SK-N-SH treated with all-trans-retinoic acid at 6 μM for 48 hours (cell line): ENCODE measurements around the gene SOX5.

Source experiments
- ATAC-seq: fragments of 200-7000 bp; cut with Tn5 transposase; 3 replicates; pipeline ENCODE4 v1.9.1; 2020; ENCODE audit warnings: mild to moderate bottlenecking, moderate library complexity
- ARNTL ChIP-seq: fragments of 450-650 bp; formaldehyde crosslinking; IDR thresholded peaks from 2 replicates; pipeline ENCODE4 v1.5.0; 2020; ENCODE audit warnings: low read depth, mild to moderate bottlenecking, moderate library complexity, borderline replicate concordance
- BACH2 ChIP-seq: fragments of 250-450 bp; sonication (Bioruptor Pico); IDR thresholded peaks from 2 replicates; pipeline ENCODE4 v1.9.0; 2021; ENCODE audit warnings: mild to moderate bottlenecking, borderline replicate concordance
- CSDC2 ChIP-seq: fragments of 250-450 bp; sonication (Bioruptor Pico); IDR thresholded peaks from 2 replicates; pipeline ENCODE4 v1.5.0; 2020; ENCODE audit warnings: mild to moderate bottlenecking, moderate library complexity
- CSRNP3 ChIP-seq: fragments of 250-450 bp; sonication (Bioruptor Pico); IDR thresholded peaks from 2 replicates; pipeline ENCODE4 v1.5.1; 2021; ENCODE audit warnings: mild to moderate bottlenecking, moderate library complexity
- ESRRG ChIP-seq: fragments of 250-450 bp; sonication (Bioruptor Pico); IDR thresholded peaks from 2 replicates; pipeline ENCODE4 v1.6.1; 2021; ENCODE audit warnings: mild to moderate bottlenecking
- GLIS3 ChIP-seq: fragments of 250-450 bp; sonication (Bioruptor Pico); IDR thresholded peaks from 2 replicates; pipeline ENCODE4 v1.5.0; 2020; ENCODE audit warnings: mild to moderate bottlenecking, moderate library complexity
- ISL1 ChIP-seq: fragments of 250-450 bp; sonication (Bioruptor Pico); IDR thresholded peaks from 2 replicates; pipeline ENCODE4 v2.1.2; 2022; ENCODE audit warnings: mild to moderate bottlenecking, moderate library complexity
- OSR1 ChIP-seq: fragments of 250-450 bp; sonication (Bioruptor Pico); IDR thresholded peaks from 2 replicates; pipeline ENCODE4 v1.8.0; 2022; ENCODE audit warnings: moderate library complexity, mild to moderate bottlenecking, inconsistent platforms
- PPARA ChIP-seq: fragments of 250-450 bp; sonication (Bioruptor Pico); IDR thresholded peaks from 2 replicates; pipeline ENCODE4 v1.5.0; 2020; ENCODE audit warnings: mild to moderate bottlenecking, borderline replicate concordance
- SNAI2 ChIP-seq: fragments of 250-450 bp; sonication (Bioruptor Pico); IDR thresholded peaks from 2 replicates; pipeline ENCODE4 v1.5.0; 2020; ENCODE audit warnings: mild to moderate bottlenecking, moderate library complexity
- TCF4 ChIP-seq: fragments of 250-450 bp; sonication (Bioruptor Pico); IDR thresholded peaks from 2 replicates; pipeline ENCODE4 v1.8.0; 2021; ENCODE audit warnings: mild to moderate bottlenecking, moderate library complexity, borderline replicate concordance
- TOX ChIP-seq: fragments of 250-450 bp; sonication (Bioruptor Pico); IDR thresholded peaks from 2 replicates; pipeline ENCODE4 v1.8.0; 2021; ENCODE audit warnings: mild to moderate bottlenecking, moderate library complexity, borderline replicate concordance
- ZC3H10 ChIP-seq: fragments of 250-450 bp; sonication (Bioruptor Pico); IDR thresholded peaks from 2 replicates; pipeline ENCODE4 v1.5.1; 2021; ENCODE audit warnings: mild to moderate bottlenecking, moderate library complexity
- ZFP3 ChIP-seq: fragments of 250-450 bp; sonication (Bioruptor Pico); IDR thresholded peaks from 2 replicates; pipeline ENCODE4 v1.5.0; 2020; ENCODE audit warnings: mild to moderate bottlenecking, moderate library complexity
- ZNF565 ChIP-seq: fragments of 450-650 bp; formaldehyde crosslinking; conservative IDR thresholded peaks from 2 replicates; pipeline ENCODE4 v1.5.0; 2020; ENCODE audit warnings: low read depth, mild to moderate bottlenecking, moderate library complexity
- ZNF70 ChIP-seq: fragments of 450-650 bp; formaldehyde crosslinking; IDR thresholded peaks from 2 replicates; pipeline ENCODE4 v1.5.0; 2020; ENCODE audit warnings: mild to moderate bottlenecking, moderate library complexity
- ZNF8 ChIP-seq: fragments of 450-650 bp; formaldehyde crosslinking; IDR thresholded peaks from 2 replicates; pipeline ENCODE4 v1.5.0; 2020; ENCODE audit warnings: mild to moderate bottlenecking, moderate library complexity
- TF ChIP-seq, protein P1 (sequence below): fragments of 250-450 bp; sonication (Bioruptor Pico); IDR thresholded peaks from 2 replicates; pipeline ENCODE4 v1.5.1; 2020; ENCODE audit warnings: low read depth, mild to moderate bottlenecking, moderate library complexity
- TF ChIP-seq, protein P2 (sequence below): fragments of 250-450 bp; sonication (Bioruptor Pico); IDR thresholded peaks from 2 replicates; pipeline ENCODE4 v1.8.0; 2021; ENCODE audit warnings: low read depth, mild to moderate bottlenecking, moderate library complexity, borderline replicate concordance
- TF ChIP-seq, protein P3 (sequence below): fragments of 250-450 bp; sonication (Bioruptor Pico); IDR thresholded peaks from 2 replicates; pipeline ENCODE4 v1.5.0; 2020; ENCODE audit warnings: mild to moderate bottlenecking, moderate library complexity
- TF ChIP-seq, protein P4 (sequence below): fragments of 250-450 bp; sonication (Bioruptor Pico); IDR thresholded peaks from 2 replicates; pipeline ENCODE4 v1.8.0; 2020; ENCODE audit warnings: mild to moderate bottlenecking, moderate library complexity, borderline replicate concordance

Gene SOX5

GRCh38 chr12:23488130-23488529, 461.3 kb downstream of the SOX5 start:
- TF ChIP-seq SNAI2 (CRISPR knock-in tag) (no peak), CSRNP3 (no peak), ZNF565 (CRISPR knock-in tag) (no peak), ESRRG (no peak), ZC3H10 (CRISPR knock-in tag) (no peak), GLIS3 (CRISPR knock-in tag) (no peak), ISL1 (CRISPR knock-in tag) (no peak), TOX (no peak), ARNTL (CRISPR knock-in tag) (no peak), TCF4 (CRISPR knock-in tag) (no peak), PPARA (CRISPR knock-in tag) (no peak), ZFP3 (CRISPR knock-in tag) (no peak), CSDC2 (CRISPR knock-in tag) (no peak), BACH2 (CRISPR knock-in tag) (no peak), ZNF70 (CRISPR knock-in tag) (no peak), ZNF8 (no peak)
- TF ChIP-seq, protein P1, sequence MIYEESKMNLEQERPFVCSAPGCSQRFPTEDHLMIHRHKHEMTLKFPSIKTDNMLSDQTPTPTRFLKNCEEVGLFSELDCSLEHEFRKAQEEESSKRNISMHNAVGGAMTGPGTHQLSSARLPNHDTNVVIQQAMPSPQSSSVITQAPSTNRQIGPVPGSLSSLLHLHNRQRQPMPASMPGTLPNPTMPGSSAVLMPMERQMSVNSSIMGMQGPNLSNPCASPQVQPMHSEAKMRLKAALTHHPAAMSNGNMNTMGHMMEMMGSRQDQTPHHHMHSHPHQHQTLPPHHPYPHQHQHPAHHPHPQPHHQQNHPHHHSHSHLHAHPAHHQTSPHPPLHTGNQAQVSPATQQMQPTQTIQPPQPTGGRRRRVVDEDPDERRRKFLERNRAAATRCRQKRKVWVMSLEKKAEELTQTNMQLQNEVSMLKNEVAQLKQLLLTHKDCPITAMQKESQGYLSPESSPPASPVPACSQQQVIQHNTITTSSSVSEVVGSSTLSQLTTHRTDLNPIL (CRISPR knock-in tag): no peak
- TF ChIP-seq, protein P2, sequence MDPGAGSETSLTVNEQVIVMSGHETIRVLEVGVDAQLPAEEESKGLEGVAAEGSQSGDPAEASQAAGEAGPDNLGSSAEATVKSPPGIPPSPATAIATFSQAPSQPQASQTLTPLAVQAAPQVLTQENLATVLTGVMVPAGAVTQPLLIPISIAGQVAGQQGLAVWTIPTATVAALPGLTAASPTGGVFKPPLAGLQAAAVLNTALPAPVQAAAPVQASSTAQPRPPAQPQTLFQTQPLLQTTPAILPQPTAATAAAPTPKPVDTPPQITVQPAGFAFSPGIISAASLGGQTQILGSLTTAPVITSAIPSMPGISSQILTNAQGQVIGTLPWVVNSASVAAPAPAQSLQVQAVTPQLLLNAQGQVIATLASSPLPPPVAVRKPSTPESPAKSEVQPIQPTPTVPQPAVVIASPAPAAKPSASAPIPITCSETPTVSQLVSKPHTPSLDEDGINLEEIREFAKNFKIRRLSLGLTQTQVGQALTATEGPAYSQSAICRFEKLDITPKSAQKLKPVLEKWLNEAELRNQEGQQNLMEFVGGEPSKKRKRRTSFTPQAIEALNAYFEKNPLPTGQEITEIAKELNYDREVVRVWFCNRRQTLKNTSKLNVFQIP: no peak
- TF ChIP-seq, protein P3, sequence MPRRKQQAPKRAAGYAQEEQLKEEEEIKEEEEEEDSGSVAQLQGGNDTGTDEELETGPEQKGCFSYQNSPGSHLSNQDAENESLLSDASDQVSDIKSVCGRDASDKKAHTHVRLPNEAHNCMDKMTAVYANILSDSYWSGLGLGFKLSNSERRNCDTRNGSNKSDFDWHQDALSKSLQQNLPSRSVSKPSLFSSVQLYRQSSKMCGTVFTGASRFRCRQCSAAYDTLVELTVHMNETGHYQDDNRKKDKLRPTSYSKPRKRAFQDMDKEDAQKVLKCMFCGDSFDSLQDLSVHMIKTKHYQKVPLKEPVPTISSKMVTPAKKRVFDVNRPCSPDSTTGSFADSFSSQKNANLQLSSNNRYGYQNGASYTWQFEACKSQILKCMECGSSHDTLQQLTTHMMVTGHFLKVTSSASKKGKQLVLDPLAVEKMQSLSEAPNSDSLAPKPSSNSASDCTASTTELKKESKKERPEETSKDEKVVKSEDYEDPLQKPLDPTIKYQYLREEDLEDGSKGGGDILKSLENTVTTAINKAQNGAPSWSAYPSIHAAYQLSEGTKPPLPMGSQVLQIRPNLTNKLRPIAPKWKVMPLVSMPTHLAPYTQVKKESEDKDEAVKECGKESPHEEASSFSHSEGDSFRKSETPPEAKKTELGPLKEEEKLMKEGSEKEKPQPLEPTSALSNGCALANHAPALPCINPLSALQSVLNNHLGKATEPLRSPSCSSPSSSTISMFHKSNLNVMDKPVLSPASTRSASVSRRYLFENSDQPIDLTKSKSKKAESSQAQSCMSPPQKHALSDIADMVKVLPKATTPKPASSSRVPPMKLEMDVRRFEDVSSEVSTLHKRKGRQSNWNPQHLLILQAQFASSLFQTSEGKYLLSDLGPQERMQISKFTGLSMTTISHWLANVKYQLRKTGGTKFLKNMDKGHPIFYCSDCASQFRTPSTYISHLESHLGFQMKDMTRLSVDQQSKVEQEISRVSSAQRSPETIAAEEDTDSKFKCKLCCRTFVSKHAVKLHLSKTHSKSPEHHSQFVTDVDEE (CRISPR knock-in tag): no peak
- TF ChIP-seq, protein P4, sequence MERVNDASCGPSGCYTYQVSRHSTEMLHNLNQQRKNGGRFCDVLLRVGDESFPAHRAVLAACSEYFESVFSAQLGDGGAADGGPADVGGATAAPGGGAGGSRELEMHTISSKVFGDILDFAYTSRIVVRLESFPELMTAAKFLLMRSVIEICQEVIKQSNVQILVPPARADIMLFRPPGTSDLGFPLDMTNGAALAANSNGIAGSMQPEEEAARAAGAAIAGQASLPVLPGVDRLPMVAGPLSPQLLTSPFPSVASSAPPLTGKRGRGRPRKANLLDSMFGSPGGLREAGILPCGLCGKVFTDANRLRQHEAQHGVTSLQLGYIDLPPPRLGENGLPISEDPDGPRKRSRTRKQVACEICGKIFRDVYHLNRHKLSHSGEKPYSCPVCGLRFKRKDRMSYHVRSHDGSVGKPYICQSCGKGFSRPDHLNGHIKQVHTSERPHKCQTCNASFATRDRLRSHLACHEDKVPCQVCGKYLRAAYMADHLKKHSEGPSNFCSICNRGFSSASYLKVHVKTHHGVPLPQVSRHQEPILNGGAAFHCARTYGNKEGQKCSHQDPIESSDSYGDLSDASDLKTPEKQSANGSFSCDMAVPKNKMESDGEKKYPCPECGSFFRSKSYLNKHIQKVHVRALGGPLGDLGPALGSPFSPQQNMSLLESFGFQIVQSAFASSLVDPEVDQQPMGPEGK (CRISPR knock-in tag): no peak
- no peak for ATAC-seq

DNA sequence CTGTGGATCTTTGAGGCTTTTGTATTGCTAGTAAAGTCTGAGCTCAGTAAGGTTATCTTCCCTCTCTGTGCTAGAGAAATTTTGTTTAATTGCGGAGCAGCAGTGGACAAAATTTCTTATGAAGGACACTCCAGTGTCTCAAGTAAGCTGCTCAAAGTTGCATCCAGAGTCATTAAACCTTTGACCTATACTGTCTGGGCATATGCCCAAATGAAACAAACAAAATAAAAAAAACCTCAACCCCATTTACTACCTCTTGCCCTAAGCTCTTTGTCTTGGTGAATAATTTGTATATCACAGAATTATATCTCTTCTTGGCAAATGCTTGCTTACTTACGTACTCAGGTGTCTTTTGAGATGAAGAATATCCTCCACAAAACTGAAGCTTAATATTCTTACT, 465.2 kb downstream of the SOX5 start:
- ATAC-seq: no peak
- TF ChIP-seq ISL1 (CRISPR knock-in tag): no peak

GRCh38 chr12:23482571-23482970, 466.9 kb downstream of the SOX5 start:
- ATAC-seq: no peak
- no peak for TF ChIP-seq CSRNP3
- TF ChIP-seq, protein P1 (CRISPR knock-in tag): no peak
- TF ChIP-seq, protein P3 (CRISPR knock-in tag): no peak
- TF ChIP-seq CSDC2 (CRISPR knock-in tag): no peak
- TF ChIP-seq ZC3H10 (CRISPR knock-in tag): no peak
- no peak for TF ChIP-seq BACH2 (CRISPR knock-in tag)
- no peak for TF ChIP-seq ISL1 (CRISPR knock-in tag)
- TF ChIP-seq ZNF565 (CRISPR knock-in tag): no peak
- TF ChIP-seq ESRRG: no peak
- no peak for TF ChIP-seq OSR1 (CRISPR knock-in tag)
- TF ChIP-seq ARNTL (CRISPR knock-in tag): no peak
- TF ChIP-seq ZFP3 (CRISPR knock-in tag): no peak
- no peak for TF ChIP-seq SNAI2 (CRISPR knock-in tag)
- no peak for TF ChIP-seq GLIS3 (CRISPR knock-in tag)
- no peak for TF ChIP-seq ZNF8
- no peak for TF ChIP-seq TOX
- TF ChIP-seq ZNF70 (CRISPR knock-in tag): no peak
- TF ChIP-seq, all 23 proteins: peak for 0
